NCI-H1092 (cell line): ENCODE measurements around the gene BICD2.
"Not testable (repeated sequence)": the region's sequence is repeated elsewhere in the genome, so short reads cannot be mapped to it uniquely, and the experiment has no call there.

Experiments
- DNase-seq: peaks from one replicate; lab custom pipeline; 2025; lab: John Stamatoyannopoulos, UW

The BICD2 gene

DNA sequence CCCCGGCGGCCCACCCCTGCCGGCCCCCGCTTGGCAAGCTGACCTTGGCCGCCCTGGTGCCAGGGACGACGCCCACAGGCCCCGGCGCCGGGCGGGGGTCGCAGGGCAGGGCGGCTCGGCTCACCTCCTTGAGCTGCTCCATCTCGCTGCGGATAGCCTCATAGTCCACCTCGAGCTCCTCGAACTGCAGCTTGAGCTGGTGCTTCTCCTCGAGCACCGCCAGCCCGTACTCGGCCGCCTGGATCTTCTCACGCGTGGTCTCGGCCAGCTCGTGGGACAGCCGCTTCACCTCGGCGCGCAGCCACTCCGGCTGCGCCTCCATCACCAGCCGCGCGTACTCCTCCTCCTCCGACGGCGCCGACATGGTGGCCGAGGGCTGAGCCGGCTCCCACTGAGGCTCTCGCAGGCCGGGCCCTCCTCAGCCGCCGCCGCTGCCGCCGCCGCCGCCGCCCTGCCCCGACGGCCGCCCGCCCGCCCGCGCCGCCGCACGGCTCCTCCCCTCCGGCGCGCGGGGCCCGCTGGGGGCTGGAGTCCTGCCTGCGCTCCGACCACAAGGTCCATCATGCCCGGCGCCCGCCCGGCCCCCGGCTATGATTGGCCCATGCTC, at the start of gene BICD2:
Gene BICD2 (minus strand): TSS at position 453 of the 607 bp plus-strand sequence. CDS start 89 bp downstream, at position 364.
- no peak for DNase-seq

DNA sequence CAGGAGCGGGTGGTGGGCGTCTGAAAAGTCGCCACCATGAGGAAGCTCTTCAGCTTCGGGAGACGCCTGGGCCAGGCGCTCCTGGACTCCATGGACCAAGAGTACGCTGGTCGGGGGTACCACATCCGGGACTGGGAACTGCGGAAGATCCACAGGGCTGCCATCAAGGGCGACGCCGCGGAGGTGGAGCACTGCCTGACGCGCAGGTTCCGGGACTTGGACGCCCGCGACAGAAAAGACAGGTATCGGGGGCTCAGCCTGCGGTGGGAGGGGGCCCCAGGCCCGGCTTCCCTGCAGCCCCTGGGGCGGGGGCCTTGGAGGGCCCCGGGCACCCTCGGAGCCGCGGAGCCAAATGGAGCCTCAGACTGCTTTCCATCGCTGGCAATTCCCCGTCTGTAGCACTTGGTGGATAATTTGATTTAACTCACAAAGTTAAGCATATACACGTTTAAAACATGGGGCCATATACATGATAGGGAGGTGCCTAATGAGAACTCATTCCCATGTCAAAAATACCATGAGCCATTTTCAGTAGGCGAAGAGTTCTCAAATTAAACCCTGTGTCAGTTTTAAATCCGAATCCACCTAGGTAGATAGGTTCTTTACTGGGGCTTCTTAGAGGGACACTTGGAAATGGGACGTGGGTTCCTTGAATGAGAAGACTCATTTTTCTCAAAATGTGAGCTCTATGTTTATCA, 45.1 kb upstream of the BICD2 start:
- DNase-seq: not testable (repeated sequence)

DNA sequence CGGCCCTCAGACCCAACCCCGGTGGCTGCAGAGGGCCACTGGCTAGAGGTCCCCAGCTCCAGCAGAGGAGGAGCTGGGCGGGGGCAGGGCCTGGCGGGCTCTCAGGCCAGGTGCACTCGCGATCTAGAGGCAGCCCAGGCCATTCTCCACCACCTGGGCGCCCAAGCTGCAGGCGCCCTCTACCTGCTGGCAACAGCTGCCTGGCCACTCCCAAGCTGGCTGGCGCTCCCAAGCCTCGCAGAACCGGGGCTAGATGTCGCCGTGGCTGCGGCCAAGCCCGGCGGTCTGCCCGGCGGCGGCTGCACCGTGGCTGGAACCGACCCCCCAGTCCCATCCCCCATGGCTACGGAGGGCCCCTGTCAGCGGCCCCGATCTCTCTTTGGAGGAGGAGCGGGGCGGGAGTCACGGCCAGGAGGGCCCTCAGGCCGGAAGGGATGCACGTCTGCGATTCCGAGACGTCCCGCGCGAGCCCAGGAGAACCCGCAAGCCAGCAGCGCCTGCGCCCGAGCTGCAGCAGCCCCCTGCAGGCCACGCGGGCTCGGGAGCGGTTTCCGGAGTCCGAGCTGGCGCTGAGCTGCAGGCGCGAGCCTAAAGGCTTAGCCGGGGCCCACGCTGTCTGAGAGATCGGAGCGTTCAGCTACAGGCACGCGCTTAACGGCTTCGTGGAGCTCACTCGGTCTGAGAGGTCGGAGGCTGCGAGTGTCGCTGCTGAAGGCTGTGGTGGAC, 44.3 kb upstream of the BICD2 start:
- DNase-seq: peak; percentile 63

- peak; percentile 21 for DNase-seq
Measured at GRCh38 chr9:92807757-92808725, 43.4 kb upstream of the BICD2 start.

DNA sequence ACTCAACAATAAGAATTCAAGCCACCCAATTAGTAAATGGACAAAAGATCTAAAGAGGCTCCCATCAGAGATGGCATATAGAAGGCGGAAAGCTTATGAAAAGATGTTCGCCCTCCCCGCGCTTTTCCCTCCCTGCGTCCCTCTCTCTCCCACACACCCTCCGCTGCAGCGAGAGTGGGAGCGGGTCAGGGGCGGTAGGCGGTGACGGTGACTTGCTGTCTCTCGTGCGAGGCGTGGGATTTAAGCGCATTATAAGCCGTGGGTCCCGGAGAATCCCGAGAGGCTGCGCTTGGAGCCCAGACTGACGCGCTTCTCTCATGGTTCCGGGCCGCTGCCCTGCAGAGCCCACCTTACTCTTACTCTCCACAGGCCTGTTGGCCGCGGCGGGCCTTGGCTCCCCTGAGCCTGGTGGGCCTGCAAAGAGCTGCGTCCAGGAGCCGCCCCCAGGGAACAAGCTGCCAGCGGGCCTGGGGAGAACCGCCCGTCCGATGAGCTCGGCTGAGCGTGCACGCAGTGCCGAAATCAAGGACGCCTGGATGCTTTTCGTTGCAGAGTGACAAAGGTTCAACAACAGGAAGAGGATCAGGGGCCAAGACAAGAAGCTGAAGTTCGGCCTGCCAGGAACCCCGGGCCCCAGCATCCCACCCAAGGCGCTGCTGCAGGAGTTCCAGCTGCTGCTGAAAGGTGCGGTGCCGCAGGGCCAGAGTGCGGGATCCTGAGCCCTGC, 42.6 kb upstream of the BICD2 start:
- no peak for DNase-seq

DNA sequence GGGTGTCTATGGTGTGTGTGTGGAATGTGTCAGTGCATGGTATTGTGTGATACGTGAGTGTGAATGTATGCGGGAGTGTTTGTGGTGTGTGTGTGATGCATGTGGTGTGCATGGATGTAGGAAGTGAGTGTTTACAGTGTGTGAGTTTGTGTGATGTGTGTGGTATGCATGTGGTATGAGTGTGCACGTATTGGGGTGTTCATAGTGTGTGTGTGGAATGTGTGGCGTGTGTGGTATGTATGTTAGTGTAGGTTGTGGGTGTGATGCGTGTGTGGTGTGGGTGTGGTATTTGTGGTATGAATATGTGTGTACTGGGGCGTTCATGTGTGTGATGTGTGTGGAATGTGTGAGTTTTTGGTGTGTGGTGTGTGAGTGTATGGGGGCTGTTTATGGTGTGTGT, 40.1 kb upstream of the BICD2 start:
- no peak for DNase-seq

DNA sequence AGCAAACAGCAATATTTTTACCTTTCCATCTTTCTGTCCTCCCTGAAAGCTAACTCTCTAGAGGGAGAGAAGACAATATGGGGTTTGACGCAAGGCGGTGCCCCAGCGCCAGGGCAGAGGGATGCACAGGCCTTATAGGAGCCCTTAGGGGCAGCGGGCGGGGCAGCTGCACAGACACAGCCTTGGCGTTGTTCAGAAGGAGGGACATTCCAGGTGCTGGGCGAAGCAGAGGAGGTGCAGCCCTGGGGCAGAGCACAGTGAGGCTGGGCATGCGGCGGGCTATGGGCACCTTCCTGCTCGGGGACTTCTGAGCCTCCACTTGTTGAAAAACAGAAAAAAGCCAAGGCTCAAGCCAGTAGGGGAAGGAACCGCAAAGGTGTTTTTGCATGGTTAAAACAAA, 33.7 kb upstream of the BICD2 start:
- no peak for DNase-seq

GRCh38 chr9:92796337-92796804, 31.7 kb upstream of the BICD2 start:
- DNase-seq: not testable (repeated sequence)

DNA sequence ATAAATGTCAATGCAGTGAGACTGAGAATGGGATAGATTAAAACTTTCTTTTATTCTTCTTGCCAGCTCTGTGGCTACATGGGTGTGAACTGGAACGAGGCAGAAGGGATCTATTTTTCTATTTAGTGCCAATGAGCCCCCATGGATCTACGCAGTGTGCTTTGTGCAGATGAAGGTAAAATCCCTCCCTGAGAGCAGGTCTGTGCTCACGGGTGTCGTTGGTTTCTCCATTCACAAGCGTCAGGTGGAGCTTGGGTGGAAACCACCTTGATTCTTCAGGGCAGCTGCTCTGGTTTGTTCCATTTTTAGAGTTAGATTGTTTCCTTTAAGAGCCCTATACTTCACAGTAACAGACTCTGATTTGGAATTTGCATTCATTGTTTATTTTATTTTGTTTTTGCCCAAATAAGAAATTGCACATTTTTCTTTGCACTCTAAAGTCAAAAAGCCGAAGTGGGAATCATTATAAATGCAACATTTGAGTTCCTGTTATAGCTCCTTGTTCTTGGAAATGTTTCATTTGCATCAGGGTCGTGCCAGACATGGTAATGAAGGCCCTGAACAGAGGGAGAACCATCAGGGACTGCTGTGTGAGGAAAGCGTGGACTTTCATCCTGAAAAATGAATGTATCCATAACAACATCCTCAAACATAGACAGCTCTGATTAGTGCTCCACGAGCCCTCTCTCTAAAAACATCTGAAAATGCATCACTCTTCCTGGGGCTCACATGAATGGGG, 31.1 kb upstream of the BICD2 start:
- DNase-seq: no peak

DNA sequence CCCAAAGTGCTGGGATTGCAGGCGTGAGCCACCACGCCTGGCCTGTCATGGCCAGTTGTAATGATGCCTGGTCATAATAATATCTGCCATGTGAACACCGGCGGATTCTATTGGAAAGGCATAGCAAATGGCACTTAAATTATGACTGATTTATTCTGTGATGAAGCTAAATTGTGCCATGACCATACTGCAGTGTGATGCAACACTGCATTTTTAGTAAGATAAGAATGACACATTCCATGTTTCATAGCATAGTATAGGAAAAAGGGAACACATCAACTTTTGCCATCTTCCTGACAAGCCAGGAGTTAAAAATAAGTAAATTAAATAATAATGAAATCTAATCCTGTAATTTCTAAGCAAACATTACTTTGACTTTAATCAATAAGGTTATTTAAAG, 30.4 kb upstream of the BICD2 start:
- DNase-seq: no peak

DNA sequence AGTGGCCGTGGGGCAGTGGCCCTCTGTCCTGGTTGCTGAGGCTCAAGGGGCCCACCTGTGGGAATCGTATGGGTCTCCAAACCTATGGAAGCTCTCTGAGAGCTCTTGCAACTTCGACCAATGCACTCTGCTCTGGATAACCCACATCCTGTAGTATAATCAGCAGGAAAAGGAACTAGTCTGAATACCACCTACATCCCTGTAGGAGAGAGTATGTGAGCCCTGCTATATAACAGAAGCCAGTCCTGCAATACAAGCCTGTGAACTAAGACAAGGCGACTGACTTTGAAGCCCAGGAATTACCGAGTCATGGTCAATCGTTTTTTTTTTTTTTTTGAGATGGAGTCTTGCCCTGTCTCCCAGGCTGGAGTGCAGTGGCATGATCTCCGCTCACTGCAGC, 29.8 kb upstream of the BICD2 start:
- DNase-seq: no peak

DNA sequence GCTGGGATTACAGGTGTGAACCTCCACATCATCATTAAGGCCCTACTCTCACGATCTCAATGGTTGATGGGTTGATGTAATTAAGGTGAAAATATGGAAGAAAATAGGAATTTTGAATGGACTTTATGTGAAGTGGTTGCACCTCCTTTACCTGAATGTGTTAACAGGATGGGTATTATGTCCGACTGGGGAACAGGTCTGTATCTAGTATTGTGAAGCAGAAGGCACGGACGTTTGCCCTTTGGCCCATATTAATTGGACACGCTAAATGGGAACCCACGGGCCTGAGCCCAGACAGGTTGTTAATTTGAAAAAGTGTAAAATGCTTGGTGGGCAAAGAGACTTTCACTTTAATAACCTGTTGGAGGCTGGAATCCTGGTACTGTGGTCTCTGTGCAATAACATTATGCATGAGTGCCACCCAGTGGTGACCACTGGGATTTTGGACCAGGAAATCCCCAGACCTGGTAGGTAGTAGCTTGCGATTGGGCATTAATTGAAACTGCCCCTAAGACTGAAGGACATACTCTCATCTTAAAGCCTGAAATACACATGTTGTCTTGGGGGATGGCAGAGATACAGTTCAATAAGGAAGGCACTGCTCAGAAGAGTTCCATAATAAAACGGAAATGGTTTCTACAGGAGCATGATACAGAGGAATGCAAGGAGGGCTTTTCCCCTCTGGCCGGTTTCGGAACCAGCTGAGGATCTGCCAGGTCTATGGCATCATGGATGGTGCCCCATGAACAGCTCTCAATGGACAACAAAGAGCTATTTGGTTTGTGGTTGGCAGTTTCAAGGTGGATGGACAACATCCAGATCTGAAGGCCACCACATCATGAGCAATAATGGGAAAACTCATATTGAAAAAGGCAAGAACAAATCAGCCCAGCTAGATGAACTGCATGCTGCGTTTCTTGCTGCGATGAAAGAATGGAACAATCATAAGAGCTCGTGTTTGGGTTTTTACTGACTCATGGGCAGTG, 26.2 kb upstream of the BICD2 start:
- peak; percentile 66 for DNase-seq

DNA sequence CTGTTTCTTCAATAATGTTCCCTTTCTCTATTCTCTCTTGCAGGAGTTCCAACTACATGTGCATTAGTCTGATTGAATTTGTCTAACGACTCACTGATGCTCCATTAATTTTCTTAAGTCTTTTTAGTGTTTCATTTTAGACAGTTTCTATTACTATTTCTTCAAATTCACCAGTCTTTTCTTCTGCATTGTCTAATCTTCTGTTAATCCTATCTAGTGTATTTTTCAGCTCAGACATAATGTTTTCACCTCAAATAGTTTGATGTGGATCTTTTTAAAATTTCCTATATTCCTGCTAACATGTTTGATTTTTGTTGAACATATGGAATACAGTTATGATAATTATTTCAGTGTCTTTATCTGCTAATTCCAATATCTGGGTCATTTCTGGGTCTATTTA, 21.7 kb upstream of the BICD2 start:
- DNase-seq: no peak

- DNase-seq: no peak
Measured at GRCh38 chr9:92781899-92782298, 17.3 kb upstream of the BICD2 start.

DNA sequence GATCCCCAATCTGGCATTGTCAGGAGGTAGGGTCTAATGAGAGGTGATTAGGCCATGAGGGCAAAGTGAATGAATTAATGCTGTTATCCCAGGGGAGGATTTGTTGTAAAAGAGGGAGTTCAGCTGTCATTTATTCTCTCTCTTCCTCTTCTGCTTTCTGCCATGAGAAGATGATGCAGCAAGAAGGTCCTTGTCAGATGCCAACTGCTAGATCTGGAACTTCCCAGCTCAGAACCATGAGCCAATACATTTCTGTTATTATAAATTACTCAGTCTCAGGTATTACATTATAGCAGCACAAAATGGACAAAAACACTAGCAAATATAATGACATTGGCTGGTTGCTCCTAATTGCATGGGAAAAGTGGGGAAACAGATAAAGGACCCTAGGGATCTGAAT, 15.6 kb upstream of the BICD2 start:
- DNase-seq: no peak

DNA sequence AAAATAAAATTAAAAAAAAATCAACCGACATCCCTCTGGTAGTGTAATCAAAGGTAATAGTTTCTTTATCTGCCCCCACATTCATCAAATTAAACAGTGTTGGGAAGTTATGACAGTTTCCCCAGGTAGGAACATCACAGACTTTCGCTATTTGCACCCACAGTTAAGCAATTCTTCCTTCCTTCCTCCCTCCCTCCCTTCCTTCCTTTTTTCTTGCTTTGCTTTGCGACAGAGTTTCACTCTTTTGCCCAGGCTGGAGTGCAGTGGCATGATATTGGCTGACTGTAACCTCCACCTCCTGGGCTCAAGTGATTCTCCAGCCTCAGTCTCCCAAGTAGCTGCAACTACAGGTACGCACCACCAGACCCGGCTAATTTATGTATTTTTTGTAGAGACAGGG, 10.8 kb upstream of the BICD2 start:
- DNase-seq: no peak

GRCh38 chr9:92774274-92774673, 9.6 kb upstream of the BICD2 start:
- DNase-seq: no peak

DNA sequence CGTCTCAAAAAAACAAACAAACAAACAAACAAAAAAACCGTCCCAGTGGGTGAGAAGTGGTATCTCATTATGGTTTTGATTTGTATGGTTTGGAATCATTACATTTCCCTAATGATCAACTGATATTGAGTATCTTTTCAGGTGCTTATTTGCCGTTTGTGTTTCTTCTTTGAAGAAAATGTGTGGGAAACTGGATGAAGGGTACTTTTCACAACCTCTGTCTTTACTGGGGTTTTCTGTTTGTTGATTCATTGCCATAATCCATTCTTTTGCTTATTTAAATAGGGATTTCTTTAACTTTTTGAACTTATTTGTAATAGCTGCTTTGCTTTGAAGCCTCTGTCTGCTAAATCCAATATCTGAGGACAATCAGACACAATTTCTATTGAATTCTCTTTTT, 9.2 kb upstream of the BICD2 start:
- DNase-seq: no peak

DNA sequence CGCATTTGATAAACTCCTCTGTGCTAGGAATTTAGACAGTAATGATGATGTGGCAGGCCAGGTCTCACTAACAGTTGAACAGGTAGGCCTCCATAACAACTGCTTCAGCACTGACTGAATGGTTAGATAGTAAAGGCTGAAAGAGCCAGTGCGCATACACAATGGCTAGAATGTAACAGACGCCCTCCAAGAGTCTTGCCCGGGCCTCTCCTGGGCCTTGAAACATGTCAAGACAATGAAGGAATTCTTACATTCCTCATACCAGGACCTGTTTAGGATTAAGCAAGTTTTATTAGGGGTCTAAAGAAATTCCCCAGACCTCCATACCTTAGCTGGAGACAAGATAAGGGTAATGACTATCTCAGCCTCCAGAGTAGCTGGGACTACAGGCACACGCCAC, 6.7 kb upstream of the BICD2 start:
- DNase-seq: no peak
